Effector memory CD8-positive, alpha-beta T cell (primary cell): ENCODE measurements around the gene OR2B2.
"Not testable (repeated sequence)": the region's sequence is repeated elsewhere in the genome, so short reads cannot be mapped to it uniquely, and the experiment has no call there.

Experiments
- ATAC-seq: fragments of 150-1000 bp; cut with Tn5 transposase; replicated peaks from 2 replicates; pipeline ENCODE4 v1.10.0; 2021; ENCODE audit warnings: mild to moderate bottlenecking, moderate library complexity
- DNase-seq, 3 experiments: peaks; one replicate each; pipeline ENCODE4 v3.0.0; 2021
- H3K27ac Mint-ChIP-seq, 2 donors: one replicate each; pipeline ENCODE4 v1.8.0; 2022; ENCODE audit warnings: mild to moderate bottlenecking in 2 of 2, mixed read lengths in 2 of 2, moderate library complexity in 2 of 2
- H3K27me3 Mint-ChIP-seq, 2 donors: one replicate each; pipeline ENCODE4 v1.8.0; 2022; ENCODE audit warnings: mixed read lengths in 2 of 2
- H3K36me3 Mint-ChIP-seq: one replicate; pipeline ENCODE4 v1.8.0; 2022; ENCODE audit warnings: mild to moderate bottlenecking, moderate library complexity, mixed read lengths; ENCODE audit not compliant: insufficient read depth
- H3K4me1 Mint-ChIP-seq, 2 donors: one replicate each; pipeline ENCODE4 v1.8.0; 2022; ENCODE audit warnings: low read depth in 2 of 2, mixed read lengths in 2 of 2
- H3K4me3 Mint-ChIP-seq, 2 donors: one replicate each; pipeline ENCODE4 v1.8.0; 2022; ENCODE audit warnings: mild to moderate bottlenecking in 2 of 2, mixed read lengths in 2 of 2, moderate library complexity in 2 of 2
- H3K9me3 Mint-ChIP-seq, 2 donors: one replicate each; pipeline ENCODE4 v1.8.0; 2022; ENCODE audit warnings: mixed read lengths in 2 of 2
- total RNA-seq, 9 experiments: gene quantifications; one replicate each; lab custom pipeline; 2026; lab: John Stamatoyannopoulos, UW

The OR2B2 gene
- total RNA-seq = 0 reads per million in 9 experiments

DNA sequence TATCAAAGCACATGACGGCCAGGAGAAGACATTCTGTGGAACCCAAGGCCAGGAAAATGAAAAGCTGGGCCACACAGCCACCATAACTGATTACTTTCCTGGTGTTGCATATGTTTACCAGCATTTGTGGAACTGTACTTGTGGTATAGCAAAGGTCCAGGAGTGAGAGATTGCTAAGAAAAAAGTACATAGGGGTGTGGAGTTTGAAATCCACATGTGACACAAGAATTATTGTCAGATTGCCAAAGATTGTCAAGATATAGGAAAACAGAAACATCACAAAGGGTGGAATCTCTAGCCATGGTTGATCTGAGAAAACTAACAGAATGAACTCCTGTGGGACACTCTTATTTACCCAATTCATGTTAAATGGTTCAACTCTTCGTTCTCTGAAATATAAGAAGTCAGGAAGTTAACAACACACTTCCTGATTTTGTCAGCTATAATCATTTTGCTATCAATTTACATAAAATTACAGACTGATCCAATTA lies at the start of gene OR2B2:
OR2B2 (minus strand) TSS at position 441 of the 491 bp plus-strand sequence; CDS start at position 364, 77 bp downstream.
- H3K36me3 Mint-ChIP-seq = no peaks in the 10 kb centered on the region
- H3K4me1 Mint-ChIP-seq = no peaks in the 10 kb centered on the region
- ATAC-seq (no peak), DNase-seq (no peak)
- no peaks in the 10 kb centered on the region for H3K9me3 Mint-ChIP-seq
- no peak within 1 kb of the TSS for H3K4me3 Mint-ChIP-seq
- no peak within 1 kb of the TSS for H3K27ac Mint-ChIP-seq
- peaks cover 25 to 43% of the 10 kb centered on the region in 2 donors for H3K27me3 Mint-ChIP-seq

DNA sequence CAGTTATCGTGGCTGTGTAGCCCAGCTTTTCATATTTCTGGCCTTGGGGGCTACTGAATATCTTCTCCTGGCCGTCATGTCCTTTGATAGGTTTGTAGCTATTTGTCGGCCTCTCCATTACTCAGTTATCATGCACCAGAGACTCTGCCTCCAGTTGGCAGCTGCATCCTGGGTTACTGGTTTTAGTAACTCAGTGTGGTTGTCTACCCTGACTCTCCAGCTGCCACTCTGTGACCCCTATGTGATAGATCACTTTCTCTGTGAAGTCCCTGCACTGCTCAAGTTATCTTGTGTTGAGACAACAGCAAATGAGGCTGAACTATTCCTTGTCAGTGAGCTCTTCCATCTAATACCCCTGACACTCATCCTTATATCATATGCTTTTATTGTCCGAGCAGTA lies 45.3 kb upstream of the OR2B2 start:
- Mint-ChIP-seq H3K27me3 (peaks cover 43 to 66% of the 10 kb centered on the region in 2 donors), H3K4me3 (no peak overlapping the region), H3K36me3 (no peaks in the 10 kb centered on the region), H3K9me3 (no peaks in the 10 kb centered on the region), H3K27ac (no peak overlapping the region), H3K4me1 (no peaks in the 10 kb centered on the region)
- ATAC-seq (no peak), DNase-seq (no peak)

DNA sequence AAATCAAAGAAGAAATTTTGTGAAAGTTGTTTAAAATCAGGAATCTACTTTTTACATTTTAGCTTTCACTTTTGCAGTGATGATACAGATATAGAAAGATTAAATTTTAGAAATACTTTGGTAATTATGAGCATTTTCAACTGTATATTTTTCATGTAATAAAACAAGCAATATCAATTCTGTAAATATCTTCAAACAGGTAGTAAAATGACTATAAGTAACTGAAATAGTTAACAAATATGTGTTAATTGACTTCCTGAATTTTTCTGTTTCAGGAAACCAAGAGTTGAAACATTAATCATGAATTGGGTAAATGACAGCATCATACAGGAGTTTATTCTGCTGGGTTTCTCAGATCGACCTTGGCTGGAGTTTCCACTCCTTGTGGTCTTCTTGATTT lies 44.7 kb upstream of the OR2B2 start, which contains the start of gene OR2B6:
OR2B6 (plus strand) TSS at position 301 of the 400 bp plus-strand sequence; CDS start at position 301, 0 bp downstream.
- no peak within 1 kb of the TSS for H3K4me3 Mint-ChIP-seq
- H3K9me3 Mint-ChIP-seq = no peaks in the 10 kb centered on the region
- H3K27me3 Mint-ChIP-seq = peaks cover 48 to 68% of the 10 kb centered on the region in 2 donors
- no peaks in the 10 kb centered on the region for H3K36me3 Mint-ChIP-seq
- no peak within 1 kb of the TSS for H3K27ac Mint-ChIP-seq
- no peaks in the 10 kb centered on the region for H3K4me1 Mint-ChIP-seq
- ATAC-seq (no peak), DNase-seq (no peak)

DNA sequence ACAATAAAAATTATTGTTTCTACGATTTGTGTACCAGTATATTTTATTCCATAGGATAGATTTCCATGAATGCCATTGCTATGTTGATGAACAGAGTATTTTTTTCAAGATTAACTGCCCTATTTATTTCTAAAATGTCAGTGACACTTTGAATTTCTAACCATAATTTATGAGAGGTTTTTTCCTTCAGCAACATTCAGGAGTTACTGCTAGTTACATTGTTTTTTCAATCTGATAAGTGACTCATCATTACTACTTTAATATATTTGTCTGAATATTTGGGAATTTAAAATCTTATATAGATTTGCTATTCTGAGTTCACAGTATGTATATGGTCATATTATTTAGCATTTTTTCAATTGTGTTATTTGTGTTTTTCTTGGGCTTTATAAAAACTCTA lies 38.8 kb upstream of the OR2B2 start:
- no peak for ATAC-seq
- no peaks in the 10 kb centered on the region for H3K4me1 Mint-ChIP-seq
- no peaks in the 10 kb centered on the region for H3K36me3 Mint-ChIP-seq
- no peak for DNase-seq
- H3K27ac Mint-ChIP-seq = no peak overlapping the region
- no peak overlapping the region for H3K4me3 Mint-ChIP-seq
- H3K27me3 Mint-ChIP-seq = peaks cover 61 to 63% of the 10 kb centered on the region in 2 donors
- no peaks in the 10 kb centered on the region for H3K9me3 Mint-ChIP-seq

DNA sequence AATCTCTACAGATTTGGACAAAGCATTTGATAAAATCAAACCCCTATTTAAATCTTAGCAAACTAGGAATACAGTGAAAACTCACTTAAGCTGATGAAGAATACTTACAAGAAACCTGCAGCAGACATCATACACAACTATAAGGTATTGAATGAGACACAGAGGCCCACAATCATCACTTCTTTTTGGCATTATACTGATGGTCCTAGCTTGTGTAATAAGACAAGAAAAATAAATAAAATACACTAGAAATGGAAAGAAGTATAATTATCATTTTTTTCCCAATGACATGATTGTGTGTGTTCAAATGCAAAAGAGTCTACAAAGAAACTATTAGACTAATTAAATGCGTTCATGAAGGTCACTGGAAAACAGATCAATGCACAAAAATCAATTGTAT lies 36.0 kb upstream of the OR2B2 start:
- Mint-ChIP-seq H3K27me3 (peaks cover 47 to 53% of the 10 kb centered on the region in 2 donors), H3K27ac (no peak overlapping the region), H3K36me3 (no peaks in the 10 kb centered on the region), H3K4me3 (no peak overlapping the region), H3K4me1 (no peaks in the 10 kb centered on the region), H3K9me3 (no peaks in the 10 kb centered on the region)
- no peak for DNase-seq
- no peak for ATAC-seq

DNA sequence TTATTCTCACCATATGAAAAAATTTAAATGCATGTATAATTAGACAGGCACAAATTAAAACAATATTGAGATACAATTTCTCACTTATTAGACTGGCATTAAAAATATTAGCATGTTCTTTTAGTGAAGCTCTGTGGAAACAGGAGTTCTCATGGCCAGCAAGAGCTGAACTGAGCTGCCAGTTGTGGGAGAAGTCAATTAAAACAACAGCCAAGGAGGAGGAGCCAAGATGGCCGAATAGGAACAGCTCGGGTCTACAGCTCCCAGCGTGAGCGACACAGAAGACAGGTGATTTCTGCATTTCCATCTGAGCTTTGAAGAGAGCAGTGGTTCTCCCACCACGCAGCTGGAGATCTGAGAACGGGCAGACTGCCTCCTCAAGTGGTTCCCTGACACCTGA lies 30.9 kb upstream of the OR2B2 start:
- H3K4me1 Mint-ChIP-seq, ATAC-seq, H3K36me3 Mint-ChIP-seq, H3K9me3 Mint-ChIP-seq, H3K4me3 Mint-ChIP-seq, DNase-seq, H3K27ac Mint-ChIP-seq: not testable (repeated sequence)
- H3K27me3 Mint-ChIP-seq = peaks cover 70 to 71% of the 10 kb centered on the region in 2 donors

DNA sequence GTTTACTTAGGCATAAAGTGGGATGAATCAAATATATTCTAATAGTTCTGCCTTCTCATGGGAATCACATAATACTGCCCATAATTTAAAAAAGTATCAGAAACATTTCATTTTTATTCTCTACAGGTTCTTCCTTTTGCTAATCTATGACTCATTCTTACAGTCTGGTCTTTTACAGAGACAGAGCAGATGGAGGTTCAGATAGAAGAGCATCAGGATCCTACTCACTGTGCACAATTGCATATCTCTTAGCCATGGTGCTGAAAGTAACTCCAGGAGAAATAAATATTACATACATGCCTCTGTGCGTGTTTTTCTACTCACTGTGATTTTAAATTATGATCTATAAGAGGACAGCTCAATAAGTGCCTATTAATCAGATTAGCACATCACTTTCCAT lies 28.6 kb upstream of the OR2B2 start:
- Mint-ChIP-seq H3K4me3 (no peak overlapping the region), H3K9me3 (no peaks in the 10 kb centered on the region), H3K27ac (no peak overlapping the region), H3K27me3 (peaks cover 62 to 63% of the 10 kb centered on the region in 2 donors), H3K4me1 (no peaks in the 10 kb centered on the region), H3K36me3 (no peaks in the 10 kb centered on the region)
- no peak for DNase-seq
- no peak for ATAC-seq

DNA sequence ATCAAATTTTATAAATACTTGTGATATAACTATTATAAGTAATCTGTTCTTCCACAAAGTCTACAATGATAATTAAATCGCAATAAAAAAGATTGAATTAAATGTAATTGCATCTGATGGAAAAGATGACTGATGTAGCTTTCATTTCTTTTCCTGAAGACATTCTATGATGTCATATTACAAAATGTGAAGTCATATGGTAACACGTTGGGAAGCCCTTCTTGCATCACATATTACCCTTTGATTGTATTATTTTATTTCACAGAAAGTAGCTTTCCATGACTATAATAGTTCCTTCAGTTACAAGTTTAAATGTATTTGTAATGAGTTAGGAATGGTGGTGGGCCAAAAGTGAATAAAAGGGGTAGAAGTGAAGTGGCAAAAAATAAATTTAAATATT lies 19.0 kb upstream of the OR2B2 start:
- Mint-ChIP-seq H3K4me1 (no peaks in the 10 kb centered on the region), H3K27ac (no peak overlapping the region), H3K36me3 (no peaks in the 10 kb centered on the region), H3K9me3 (peaks cover 0 to 4% of the 10 kb centered on the region in 2 donors), H3K27me3 (peaks cover 39 to 41% of the 10 kb centered on the region in 2 donors), H3K4me3 (no peak overlapping the region)
- ATAC-seq (no peak), DNase-seq (no peak)

DNA sequence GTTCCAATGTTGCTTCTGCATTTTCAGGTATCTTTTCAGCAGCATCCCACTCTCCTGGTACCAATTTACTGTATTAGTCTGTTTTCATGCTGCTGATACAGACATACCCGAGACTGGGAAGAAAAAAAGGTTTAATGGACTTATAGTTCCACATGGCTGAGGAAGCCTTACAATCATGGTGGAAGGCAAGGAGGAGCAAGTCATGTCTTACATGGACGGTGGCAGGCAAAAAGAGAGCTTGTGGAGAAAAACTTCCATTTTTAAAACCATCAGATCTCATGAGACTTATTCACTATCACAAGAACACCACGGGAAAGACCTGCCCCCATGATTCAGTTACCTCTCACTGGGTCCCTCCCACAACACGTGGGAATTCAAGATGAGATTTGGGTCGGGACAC lies 17.7 kb upstream of the OR2B2 start:
- not testable (repeated sequence) for DNase-seq, H3K27ac Mint-ChIP-seq, ATAC-seq, H3K9me3 Mint-ChIP-seq, H3K36me3 Mint-ChIP-seq, H3K4me1 Mint-ChIP-seq, H3K4me3 Mint-ChIP-seq
- H3K27me3 Mint-ChIP-seq = peaks cover 39 to 44% of the 10 kb centered on the region in 2 donors

DNA sequence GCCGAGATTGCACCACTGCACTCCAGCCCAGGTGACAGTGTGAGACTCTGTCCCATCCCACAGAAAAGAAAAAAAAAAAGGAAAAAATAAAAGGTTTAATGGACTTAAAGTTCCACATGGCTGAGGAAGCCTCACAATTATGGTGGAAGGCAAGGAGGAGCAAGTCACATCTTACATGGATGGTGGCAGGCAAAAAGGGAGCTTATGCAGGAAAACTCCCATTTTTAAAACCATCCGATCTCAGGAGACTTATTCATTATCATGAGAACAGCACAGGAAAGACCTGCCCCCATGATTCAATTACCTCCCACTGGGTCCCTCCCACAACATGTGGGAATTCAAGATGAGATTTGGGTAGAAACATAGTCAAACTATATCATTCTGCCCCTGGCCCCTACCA lies 15.8 kb upstream of the OR2B2 start:
- ATAC-seq, H3K27ac Mint-ChIP-seq: not testable (repeated sequence)

DNA sequence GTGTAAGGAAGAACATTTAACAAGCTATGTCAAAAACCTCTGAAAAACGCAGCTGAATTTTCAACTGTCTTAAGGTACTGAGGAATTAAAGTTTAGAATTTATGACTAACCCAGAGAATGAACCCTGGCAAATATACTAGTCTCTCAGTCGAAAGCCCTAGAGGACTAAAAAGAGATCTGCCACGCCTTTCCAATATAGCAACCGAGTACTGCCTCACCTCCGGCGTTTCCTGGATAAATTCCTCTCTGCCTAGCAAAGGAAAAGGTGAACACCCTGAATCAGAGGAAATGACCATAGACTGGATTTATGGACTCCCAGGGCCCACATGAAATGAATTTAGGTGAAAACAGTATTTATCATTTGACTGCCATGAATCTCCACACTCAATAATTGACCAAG lies 12.0 kb upstream of the OR2B2 start:
- no peak overlapping the region for H3K27ac Mint-ChIP-seq
- peaks cover 48 to 63% of the 10 kb centered on the region in 2 donors for H3K27me3 Mint-ChIP-seq
- ATAC-seq (no peak), DNase-seq (no peak)
- H3K4me1 Mint-ChIP-seq = no peaks in the 10 kb centered on the region
- H3K9me3 Mint-ChIP-seq = no peaks in the 10 kb centered on the region
- peaks cover 4% of the 10 kb centered on the region for H3K36me3 Mint-ChIP-seq
- H3K4me3 Mint-ChIP-seq = no peak overlapping the region

More for the DNA sequence above, 15.8 kb upstream of the OR2B2 start:
- not testable (repeated sequence) for H3K9me3 Mint-ChIP-seq, H3K4me3 Mint-ChIP-seq, H3K36me3 Mint-ChIP-seq, DNase-seq, H3K4me1 Mint-ChIP-seq
- H3K27me3 Mint-ChIP-seq = peaks cover 43 to 53% of the 10 kb centered on the region in 2 donors

DNA sequence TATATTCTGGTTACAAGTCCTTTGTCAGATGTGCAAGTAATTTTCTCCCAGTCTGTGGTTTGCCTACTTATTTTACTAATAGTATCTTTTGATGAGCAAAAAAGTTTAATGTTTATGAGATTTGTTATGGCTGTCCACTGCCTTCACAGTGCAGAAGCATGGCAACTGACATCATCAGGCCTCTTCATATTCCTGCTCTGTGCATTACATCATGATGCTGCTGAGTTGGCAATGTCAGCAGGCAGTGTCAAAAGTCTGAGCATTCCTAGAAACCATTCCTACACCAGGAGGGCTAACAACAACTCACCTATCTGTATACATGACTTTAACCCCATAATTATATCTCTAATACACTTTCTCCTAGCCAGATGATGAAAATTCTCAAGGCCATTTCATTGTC lies 10.8 kb upstream of the OR2B2 start:
- ATAC-seq (no peak), DNase-seq (no peak)
- Mint-ChIP-seq H3K4me3 (no peak overlapping the region), H3K27ac (no peak overlapping the region), H3K36me3 (peaks cover 4% of the 10 kb centered on the region), H3K4me1 (no peaks in the 10 kb centered on the region), H3K9me3 (no peaks in the 10 kb centered on the region), H3K27me3 (peaks cover 40 to 58% of the 10 kb centered on the region in 2 donors)

DNA sequence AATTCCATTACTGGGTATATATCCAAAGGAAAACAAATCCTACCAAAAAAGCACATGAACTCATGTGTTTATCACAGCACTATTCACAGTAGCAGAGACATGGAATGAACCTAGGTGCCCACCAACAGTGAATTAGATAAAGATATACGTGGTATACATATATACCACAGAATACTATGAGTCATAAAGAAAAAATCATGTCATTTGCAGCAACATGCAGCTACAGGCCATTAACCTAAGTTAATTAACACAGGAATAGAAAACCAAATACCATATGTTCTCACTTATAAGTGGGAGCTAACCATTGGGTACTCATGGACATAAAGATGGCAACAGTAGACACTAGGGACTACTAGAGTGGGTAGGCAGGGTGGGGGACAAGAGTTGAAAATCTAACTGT lies 4.2 kb downstream of the OR2B2 start:
- Mint-ChIP-seq H3K27ac (no peak overlapping the region), H3K4me3 (no peak overlapping the region), H3K27me3 (peaks cover 6 to 42% of the 10 kb centered on the region in 2 donors), H3K4me1 (no peaks in the 10 kb centered on the region), H3K36me3 (peaks cover 9% of the 10 kb centered on the region), H3K9me3 (no peaks in the 10 kb centered on the region)
- no peak for ATAC-seq
- no peak for DNase-seq

DNA sequence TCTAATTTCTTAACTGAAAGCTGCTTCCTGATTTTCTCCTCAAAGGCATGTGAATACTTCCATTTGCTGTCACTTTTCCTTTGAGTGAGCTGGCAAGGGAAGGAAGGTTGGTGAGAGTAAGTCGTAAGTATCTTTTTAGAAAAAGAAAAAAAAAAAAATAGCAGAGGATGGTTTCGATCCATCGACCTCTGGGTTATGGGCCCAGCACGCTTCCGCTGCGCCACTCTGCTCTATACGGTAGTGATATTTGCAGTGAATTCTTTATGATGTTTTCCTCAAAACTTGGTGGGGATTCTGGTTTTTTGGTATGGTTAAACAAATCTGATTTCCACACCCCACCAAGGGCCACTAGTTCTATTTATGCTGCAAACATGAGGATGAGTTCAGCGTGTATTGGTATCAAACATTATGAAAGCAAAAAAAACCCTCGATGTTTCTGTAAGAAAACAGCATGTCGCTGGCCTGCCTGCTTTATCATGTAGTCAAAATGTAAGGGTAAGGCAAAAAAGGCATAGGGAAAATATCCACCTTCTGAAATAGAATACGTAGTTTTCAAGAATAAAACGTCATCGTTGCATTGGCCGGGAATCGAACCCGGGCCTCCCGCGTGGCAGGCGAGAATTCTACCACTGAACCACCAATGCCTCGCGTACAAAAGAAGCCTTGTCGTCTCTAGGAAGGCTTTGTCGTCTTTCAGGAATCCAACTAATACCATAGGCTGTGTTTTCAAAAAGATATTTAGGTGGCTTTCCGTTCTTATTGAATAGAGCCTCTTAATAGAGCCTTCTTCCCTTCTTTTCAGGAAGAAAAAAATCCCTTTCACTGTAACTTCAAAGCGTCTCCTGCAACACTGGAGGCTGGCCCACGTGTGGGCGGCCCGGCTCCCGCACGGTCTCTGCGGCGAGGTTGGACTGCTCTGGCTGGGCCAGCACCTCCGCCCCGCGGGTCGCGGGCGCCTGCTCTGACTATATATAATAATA lies 9.6 kb downstream of the OR2B2 start:
- H3K9me3 Mint-ChIP-seq = no peaks in the 10 kb centered on the region
- ATAC-seq (peak; percentile 86), DNase-seq (peak; percentile 92 to 96 (median 94))
- H3K36me3 Mint-ChIP-seq = peaks cover 28% of the 10 kb centered on the region
- H3K4me1 Mint-ChIP-seq = peaks cover 7% of the 10 kb centered on the region in 2 donors
- peaks cover 0 to 23% of the 10 kb centered on the region in 2 donors for H3K27me3 Mint-ChIP-seq
- peak overlapping the region; percentile 100 for H3K27ac Mint-ChIP-seq
- peak overlapping the region; percentile 85 to 88 for H3K4me3 Mint-ChIP-seq
